HG03025 (cell line): ENCODE results near the gene C11orf54.
"Not testable (repeated sequence)": the region's sequence is repeated elsewhere in the genome, so short reads cannot be mapped to it uniquely, and the experiment has no call there.

Experiments
- ATAC-seq: cut with Tn5 transposase; IDR thresholded peaks from one replicate; pipeline ENCODE4 v1.9.1; 2021; ENCODE audit warnings: mild to moderate bottlenecking, moderate library complexity; ENCODE audit not compliant: unreplicated experiment, low FRiP score

Gene C11orf54

GRCh38 chr11:93761910-93762309 is 20.4 kb downstream of the C11orf54 start:
- ATAC-seq: no peak

GRCh38 chr11:93765551-93765950 is 24.1 kb downstream of the C11orf54 start:
- ATAC-seq: no peak

GRCh38 chr11:93766504-93766903 is 25.0 kb downstream of the C11orf54 start:
- ATAC-seq: no peak

DNA sequence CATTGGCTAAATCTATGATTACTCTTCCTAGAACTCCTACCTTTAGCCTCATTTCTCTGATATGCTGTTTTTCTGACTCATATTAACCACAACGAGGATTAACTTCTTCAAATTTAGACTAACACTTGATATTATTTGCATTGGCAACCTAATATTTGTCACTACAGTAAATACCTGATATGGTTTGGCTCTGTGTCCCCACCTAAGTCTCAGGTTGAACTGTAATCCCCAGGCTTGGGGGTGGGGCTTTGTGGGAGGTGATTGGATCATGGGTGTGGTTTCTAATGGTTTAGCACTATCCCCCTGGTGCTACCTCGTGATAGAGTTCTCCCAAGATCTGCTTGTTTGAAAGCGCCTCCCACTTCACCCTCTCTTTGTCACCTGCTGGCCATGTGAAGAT is 25.5 kb downstream of the C11orf54 start:
- no peak for ATAC-seq

DNA sequence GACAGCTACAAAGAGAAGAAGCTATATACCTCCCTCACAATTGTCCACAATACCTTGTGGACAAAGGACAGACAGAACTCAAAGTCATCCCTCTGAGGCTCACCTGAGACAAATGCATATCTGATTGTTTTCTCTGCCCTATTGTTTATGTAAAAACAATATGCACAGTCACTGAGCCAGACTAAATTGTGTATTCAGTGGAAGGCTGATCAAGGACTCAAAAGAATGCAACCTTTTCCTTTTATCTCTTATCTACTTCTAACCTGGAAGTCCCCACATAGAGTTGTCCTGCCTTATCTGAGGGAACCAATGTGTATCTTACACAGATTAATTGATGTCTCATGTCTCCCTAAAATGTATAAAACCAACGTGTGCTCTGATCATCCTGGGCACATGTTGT is 28.7 kb downstream of the C11orf54 start:
- ATAC-seq: no peak

DNA sequence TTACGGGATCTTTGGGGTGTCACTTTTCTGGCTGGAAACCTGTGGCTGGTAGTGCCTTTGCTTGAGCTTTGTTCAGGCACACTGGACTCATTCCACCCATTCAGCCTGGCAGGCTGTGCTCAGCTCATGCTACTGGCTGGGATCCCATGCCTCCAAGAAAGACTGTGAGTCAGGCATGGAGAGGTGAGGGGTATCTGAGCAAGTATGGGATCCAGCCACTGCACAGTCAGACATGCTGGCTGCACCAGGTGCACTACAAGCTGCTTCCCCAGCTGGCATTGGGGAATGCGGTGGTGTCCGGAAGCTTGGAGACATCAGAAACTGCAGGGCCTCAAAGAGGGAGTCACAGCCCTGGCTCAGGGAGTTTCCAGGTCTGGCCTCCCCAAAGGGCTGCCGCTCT is 30.7 kb downstream of the C11orf54 start:
- no peak for ATAC-seq

GRCh38 chr11:93773045-93773477 is 31.6 kb downstream of the C11orf54 start:
- no peak for ATAC-seq

GRCh38 chr11:93773601-93774200 is 32.2 kb downstream of the C11orf54 start:
- no peak for ATAC-seq

DNA sequence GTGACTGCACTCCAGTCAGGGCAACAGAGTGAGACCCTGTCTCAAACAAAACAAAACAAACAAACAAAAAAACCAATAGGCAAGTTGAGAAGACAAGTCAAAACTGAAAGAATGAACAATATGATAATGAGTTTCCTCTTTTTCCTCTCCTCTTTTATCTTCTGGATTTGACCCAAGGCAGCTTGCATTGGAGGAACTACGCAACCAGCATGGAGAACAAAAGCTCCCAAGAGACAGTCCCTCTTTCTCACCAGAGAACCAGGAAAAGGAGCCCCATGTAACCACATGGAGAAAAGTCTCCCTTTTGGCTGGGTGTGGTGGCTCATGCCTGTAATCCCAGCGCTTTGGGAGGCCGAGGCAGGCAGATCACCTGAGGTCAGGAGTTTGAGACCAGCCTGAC is 33.1 kb downstream of the C11orf54 start:
- not testable (repeated sequence) for ATAC-seq

DNA sequence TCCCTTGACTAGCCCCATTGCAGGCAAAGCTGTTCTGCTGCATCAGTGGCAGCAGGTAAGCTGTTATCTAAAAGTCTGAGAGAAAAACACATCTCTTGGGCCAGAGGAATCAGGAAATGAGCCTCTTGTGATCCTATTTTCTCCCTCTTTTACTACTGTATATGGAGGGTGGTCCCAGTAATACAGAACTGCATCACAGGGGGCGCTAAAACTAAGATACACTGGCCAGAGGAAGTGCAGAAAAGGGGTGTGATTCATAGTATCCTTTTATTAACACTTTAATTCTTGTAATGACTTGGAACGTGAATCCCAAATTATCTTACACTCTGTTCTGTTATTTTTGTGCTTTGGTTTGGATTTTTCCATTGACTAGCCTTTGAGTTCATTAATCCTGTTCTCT is 33.8 kb downstream of the C11orf54 start:
- no peak for ATAC-seq

DNA sequence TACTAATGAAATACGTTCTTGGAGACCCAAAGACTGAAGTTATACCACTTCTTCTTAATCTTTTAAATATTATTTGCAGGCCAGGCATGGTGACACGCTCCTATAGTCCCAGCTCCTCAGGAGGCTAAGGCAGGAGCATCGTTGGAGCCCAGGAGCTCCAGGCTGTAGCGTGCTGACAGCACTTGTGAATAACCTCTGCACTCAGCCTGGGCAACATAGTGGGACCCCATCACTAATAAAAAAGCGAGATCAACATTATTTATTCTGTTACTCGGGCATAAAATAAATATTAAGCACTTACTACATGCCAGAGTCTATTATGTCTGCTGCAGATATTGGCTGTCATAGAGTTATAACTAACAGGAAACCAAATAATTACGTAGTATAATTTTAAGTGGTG is 41.9 kb downstream of the C11orf54 start:
- ATAC-seq: no peak

- ATAC-seq: peak; percentile 41
Observed at GRCh38 chr11:93783765-93784144, 42.3 kb downstream of the C11orf54 start.

GRCh38 chr11:93784145-93784934 is 42.9 kb downstream of the C11orf54 start, which contains the start of gene MED17:
TSS of gene MED17 (plus strand) at chr11:93784282. CDS start at chr11:93784514, 232 bp downstream.
- ATAC-seq: peak; percentile 98

GRCh38 chr11:93784935-93785360 is 43.5 kb downstream of the C11orf54 start:
- ATAC-seq: peak; percentile 28

DNA sequence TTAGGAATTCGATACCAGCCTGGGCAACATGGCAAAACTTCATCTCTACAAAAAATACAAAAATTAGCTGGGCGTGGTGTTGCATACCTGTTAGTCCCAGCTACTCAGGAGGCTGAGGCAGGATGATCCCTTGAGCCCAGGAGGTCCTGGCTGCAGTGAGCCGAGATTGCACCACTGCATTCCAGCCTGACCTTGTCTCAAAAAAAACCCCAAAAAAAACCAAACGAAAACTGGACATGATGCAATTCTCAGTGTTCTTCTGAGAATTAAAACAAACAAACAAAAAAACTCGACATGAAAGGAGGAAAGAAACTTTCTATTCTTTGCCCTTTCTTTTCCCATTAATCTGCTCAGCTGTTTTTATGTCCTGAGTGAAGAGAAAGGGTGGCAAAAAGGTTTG is 50.0 kb downstream of the C11orf54 start:
- no peak for ATAC-seq

GRCh38 chr11:93796441-93797231 is 55.2 kb downstream of the C11orf54 start:
- ATAC-seq: no peak

DNA sequence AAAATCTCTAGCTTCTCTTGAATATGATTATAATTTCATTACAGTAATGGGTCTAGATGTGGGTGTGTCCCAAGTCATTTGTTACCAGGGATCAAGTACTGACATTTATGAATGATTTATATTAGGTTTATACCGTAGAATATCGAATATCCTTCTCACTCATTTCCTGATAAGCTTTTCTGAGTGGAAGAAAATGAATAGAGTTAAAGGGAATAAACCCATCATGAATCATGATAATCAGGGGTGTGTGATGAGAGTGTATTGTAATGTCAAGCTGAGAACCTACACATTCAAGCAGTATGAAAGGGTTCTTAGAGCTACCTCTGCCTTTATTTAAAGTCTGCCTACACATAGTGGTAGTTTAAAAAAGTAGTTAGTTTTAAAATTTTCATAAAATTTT is 59.9 kb downstream of the C11orf54 start:
- no peak for ATAC-seq

GRCh38 chr11:93804879-93805278 is 63.4 kb downstream of the C11orf54 start:
- no peak for ATAC-seq

DNA sequence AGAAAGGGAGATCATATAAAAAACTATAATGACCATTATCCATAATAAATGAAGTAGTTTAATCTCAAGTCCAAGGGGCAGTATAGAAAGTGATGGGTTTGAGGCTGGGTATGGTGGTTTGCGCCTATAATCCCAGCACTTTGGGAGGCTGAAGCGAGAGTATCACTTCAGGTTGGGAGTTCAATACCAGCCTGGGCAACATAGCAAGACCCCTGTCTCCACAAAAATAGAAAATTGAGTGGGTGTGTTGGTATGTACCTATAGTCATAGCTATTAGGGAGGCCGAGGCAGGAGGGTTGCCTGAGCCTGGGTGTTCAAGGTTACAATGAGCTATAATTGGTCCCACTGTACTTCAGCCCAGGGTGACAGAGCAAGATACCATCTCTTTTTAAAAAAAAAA is 66.5 kb downstream of the C11orf54 start:
- no peak for ATAC-seq

GRCh38 chr11:93813974-93814373 is 72.5 kb downstream of the C11orf54 start:
- ATAC-seq: no peak
